Germinal center (tissue), 1 donor: ENCODE measurements around the gene TENT5A.

ENCODE experiments used
- DNase-seq: peaks from one replicate; pipeline ENCODE4 v3.0.0; 2012; ENCODE audit warnings: mixed read lengths, low spot score

TENT5A gene

DNA sequence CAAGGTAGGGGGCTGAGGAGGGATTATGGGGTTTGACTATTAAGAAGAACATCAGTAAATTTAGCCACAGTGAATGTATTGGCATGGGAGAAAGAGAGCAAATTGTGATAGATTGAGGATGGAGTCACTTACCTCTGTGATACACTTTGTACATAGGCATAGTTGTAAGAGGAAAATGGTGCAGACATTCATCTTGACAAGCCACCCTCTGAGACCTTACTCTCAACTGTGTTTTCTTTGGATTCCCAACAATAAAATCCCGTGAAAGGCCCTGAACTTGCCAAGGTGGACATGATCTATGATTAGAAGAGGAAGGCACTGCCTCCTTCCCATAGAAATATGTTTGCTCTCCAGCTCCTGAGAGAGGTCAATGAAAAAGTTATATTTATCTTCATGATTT, 18.6 kb upstream of the TENT5A start:
- DNase-seq = no peak

DNA sequence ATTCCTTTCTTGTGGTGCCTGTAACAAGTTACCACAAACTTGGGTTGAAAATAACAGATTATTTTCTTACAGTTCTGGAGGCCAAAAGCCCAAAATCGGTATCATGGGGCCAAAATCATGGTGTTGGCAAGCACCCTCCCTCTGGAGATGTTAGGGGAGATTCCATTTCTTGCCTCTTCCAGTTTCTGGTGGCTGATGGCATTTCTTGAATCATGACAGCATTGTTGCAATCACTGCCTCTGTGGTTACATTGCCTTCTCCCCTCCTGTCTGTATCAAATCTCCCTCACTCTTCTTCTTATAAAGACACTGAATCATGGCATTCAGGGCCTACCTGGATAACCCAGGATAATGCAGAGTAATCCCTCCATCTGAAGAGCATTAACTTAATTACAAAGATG, 17.9 kb upstream of the TENT5A start:
- DNase-seq = no peak

DNA sequence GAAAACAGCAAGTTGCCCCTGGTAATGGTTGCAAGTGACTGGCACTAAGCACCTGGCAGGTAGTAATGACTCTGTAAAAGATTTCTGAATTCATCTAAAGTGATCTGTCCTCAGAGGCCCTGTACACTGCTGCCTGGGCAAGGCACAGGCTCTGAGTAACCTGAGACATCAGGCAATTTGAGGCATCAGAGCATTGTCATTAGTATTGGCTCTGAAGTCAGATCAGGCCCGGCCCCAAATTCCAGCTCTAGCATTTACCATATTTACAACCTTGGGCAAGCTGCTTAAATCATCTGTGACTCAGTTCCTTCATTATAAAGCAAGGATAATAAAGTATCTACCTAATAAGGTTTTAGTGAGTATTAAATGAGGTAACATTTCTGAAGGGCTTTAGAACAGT, 17.3 kb upstream of the TENT5A start:
- no peak for DNase-seq

DNA sequence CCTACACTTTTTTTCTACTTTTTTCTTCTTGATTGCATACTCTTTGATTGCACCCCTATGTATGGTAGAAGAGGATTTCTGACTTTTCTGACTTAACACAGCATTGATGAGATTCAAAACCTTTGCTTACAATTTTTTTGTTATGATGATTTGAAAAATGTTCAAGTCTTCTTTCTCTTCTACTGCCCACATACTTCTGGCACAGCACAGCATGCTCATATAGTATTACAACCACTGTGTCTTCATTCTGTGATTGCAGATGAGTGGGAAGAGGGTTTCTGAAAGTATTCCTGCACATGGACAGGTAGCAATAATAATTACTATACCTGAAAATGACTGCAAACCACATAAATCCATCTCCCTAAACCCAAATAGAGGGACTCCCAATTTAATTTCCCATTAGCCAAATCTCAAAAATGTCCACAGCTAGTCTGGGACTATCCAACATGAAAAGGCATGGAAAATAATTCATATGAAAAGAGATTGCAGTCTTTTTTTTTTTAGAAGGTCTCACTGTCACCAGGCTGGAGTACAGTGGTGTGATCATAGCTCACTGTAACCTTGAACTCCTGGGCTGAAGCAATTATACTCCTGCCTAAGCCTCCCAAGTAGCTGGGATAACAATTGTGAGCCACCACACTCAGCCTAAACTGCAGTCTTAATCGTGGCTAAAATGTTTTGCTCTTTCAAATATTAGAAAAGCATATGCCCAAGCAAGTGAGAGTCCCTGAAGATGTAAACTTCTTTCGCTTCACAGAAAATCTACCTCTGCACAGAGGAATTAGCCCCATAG, 15.9 kb upstream of the TENT5A start:
- no peak for DNase-seq

DNA sequence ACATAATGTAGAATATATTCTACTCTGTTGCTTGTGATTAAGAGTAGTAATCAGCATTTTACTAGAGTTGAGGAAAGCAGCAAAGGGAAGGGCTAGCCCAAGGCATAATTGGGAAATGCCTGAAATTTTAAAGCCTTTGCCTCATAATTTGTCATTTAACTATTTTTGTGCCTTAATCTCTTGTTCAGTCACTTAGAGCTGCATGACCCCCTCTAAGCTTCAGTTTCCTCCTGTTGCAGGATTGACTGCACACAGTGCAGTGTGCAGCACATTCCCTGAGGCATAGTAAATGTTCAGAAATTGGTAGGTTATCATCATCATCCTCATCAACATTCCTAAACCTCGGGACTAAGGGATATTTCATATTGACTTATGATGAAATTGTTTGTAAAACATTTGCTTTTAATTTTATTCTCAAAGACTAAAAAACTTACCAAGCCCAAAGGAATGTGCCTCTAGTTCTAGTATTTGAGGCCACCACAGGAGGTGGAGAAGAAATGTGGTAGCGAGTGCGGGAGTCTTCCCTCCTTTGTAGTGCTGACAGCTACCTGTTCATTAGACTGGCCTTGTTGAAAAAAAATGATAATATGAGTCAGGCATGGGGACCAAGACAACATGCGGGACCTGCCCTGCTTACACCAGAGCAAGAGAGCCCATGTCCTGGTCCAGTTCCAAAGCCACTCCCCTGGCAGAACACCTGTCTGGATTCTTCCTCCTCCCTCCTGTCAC, 14.8 kb upstream of the TENT5A start:
- DNase-seq = no peak

DNA sequence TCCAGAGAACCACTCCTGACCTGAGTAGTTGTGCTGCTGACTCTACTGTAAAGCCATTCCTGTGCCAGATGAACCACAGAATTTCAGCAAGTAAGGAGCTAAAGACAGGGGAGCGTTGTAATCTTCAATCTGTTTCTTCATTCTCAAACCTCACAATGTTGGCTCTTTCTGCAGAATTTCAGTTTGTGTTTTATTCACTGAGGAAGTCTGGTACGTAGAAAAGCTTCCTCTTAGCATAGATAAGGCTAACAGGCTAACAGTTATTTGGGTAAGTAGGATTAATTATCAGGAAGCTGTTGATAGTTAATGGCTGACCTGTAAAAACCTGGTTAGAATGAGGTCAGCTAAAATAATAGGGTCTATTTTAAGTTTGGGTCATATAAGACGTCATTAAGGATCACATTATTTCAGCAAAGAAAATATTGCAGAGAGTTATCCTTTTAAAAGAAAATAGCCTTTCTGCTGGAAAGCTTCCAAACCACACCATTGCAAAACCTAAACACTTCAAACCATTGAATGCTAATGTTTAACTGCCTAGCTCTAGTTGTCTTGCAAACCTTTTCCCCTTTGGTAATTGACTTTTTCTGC, 14.1 kb upstream of the TENT5A start:
- DNase-seq = no peak

DNA sequence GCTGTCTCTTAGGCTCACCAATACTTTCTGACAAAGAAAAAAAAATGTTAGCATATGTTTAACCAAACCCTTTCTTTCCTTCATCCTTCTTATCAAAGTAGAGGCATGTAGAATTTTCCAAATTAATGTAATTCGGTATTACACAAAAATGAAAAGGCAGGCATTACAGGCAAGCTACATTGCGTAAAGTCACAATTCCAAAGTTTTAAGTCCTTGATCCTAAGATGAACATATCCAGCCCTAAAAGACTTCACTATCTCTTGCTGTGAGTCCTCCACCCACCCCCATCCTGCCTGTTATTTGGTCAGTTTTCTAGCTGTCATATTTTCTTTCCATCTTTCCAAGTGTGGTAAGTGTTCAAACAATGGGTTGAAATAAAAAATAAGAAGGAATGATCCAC, 12.1 kb upstream of the TENT5A start:
- no peak for DNase-seq

DNA sequence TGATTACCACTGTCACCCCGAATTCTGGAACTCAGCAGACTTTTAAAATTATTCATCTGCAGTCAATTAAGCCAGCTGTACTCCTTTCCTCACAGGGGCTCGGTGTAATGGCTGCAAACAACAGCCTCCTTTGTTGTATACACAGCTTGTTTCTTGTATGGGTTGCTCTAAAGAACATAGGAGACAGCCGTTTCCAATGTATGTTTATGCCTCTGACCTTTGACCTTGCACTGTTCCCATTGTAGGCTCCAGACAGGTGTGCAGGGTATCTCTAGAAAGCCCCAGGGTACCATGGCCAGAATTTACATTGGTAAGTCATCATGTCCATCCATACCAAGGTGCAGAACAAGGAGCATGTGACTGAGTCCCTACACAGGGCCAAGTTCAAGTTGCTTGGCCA, 11.5 kb upstream of the TENT5A start:
- no peak for DNase-seq

DNA sequence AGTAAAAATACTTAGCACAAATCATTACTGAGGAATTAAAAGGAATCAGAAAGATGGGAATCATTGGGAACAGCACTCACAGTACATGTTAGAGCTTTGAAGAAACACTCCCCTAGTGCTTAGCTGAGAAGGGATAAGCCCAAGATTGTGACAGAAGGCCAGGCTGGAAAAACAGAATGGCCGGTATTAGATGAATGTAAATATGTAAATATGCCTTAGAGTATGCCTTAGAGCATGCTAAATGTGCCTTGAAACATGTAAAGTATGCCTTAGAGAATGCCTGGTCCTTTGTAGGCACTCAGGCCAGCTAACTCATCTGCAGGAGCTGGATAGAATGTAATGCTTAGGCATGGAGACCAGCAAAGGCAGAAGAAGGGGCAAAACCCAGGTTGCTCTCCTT, 10.6 kb upstream of the TENT5A start:
- no peak for DNase-seq

DNA sequence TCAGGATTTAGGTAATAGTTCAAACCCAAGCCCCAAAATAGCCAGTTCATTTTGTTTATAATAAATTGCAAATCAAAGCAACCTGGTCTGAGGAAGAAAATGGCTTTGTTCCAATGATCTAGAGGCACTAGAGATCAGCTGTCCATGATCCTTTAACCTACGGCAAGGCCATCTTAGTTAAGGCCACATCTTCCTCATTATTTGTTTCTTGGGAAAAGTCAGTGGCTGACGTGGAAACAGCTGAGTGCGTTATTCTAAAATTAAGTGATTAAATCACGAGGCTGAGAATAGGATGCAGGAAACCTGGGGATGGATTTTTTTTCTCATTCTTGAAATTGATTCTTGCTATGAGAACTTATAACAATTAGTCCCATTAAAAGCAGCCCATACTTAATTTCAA, 10.1 kb upstream of the TENT5A start:
- no peak for DNase-seq

DNA sequence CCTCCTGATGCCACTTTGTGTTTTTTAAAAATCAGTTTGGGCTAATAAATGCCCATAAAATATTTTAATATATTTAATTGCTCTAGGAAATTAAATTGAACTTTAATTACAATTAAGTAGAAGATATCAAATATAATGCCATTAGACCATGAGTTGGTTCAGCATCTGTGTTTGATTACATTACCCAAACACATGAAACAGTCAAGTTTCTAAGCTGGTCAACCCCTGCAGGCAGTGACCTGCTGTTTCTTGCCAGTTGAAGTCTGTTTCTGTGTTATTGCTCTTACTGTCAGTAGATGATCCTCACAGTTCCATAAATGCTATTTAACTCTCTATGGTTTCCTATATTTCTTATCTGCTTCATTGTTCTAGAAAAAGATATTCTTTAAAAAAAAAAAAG, 9.7 kb upstream of the TENT5A start:
- DNase-seq = no peak

DNA sequence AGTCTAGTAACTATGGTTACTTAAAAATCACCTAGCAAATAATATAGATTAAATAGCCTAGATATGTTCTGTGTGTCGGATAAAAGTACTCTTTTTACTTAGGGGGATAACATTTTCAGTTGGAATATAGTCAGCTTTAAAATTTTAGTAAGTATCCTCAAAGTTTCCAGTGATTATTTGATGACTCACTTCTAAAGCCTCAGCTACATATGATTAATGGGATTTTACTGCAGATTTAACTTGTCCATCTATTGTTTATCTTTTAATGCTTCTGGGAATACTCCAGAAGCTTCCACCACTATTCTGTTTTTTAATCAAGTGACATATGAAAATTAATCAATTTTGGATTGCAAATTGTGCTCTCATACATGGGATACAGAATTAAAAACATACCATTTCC, 8.7 kb upstream of the TENT5A start:
- DNase-seq = no peak

DNA sequence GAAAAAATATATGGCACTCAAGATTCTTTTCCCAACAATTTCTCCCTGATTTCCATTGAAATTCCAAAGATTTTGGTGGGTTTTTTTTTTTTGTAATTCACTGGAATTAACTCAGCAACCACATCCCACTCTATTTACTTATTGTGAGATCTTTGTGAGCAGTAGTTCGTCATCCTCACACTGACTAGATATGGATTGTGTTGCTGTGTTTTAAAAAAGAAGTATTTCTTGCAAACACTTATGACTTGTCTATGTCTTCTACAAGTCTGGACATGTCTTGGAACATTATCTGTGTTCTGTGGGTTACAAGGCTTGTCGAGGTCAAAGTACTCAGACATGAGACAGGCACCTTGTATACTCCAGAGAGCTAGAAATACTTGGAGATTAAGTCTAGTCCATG, 7.3 kb upstream of the TENT5A start:
- DNase-seq = no peak

DNA sequence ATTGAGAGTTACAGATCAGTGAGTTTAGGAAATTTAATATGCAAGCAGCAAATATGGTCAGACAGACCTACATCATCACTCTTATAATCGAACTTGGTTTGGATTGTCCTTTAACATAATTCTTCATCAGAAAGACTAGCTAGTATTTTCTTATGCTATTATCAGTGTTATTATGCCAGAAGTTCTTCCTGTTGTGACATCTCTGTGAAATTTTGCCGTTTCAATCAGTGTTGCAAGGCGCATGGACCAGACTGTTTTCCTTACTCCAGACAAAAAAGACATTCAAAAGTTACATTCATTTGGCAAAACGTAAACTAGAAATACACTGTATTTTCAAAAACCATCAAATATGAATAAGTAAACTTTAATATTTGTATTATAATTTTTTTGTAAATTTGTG, 5.7 kb upstream of the TENT5A start:
- no peak for DNase-seq

DNA sequence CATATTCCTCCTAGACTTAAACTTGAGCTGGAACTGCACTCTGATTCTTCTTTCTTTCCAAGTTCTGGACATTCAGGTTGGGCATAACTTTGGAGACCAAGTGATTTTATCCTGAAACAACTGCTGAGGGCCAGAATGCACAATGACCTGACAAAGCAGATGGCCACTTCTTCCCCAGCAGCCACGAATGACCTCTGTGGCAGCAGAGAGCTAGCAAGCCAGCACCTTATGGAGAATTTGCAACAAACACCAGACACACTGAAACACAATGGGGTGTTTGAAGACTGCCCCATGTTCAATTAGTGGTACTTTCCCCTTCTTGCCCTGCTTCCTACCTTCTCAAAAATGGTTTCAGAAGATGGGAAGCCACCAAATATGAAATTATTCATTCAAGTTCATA, 4.2 kb upstream of the TENT5A start:
- DNase-seq = no peak

DNA sequence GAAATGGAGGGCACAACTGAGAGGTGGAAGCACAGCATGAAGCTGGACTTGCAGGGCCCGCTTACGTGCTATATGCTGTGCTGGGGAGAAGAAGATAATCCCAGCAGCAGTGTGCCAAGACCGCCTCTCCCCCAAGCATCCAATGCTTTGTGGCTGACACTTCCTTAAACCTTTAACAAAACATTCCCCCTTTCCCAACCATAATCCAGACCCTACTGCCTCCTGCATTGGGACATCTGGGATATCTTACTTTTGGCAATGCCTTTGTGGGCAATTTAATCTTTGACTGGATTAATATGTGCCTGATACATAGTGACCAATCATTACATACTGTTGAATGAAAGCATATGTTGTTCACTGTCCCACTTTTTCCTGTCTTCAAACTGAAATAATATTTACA, 3.1 kb upstream of the TENT5A start:
- DNase-seq = no peak

DNA sequence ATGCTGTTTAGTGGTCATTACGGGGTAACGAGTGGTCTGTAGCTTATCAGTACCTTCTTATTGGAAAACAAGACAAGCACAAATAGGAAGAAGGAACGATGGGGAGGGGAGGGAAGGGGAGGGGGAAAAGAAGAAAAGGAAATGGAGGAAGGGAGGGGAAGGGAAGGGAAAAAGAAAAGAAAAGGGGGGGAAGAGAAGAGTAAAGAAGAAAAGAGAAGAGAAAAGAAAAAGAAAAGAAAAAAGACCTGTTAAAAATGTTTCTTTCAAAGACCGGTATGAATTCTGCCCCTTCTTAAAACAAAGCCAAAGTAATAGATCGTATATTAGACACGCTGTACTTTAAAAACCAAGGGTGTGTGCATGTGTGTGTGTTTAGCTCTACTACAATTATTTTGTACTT, 2.4 kb upstream of the TENT5A start:
- DNase-seq = no peak

DNA sequence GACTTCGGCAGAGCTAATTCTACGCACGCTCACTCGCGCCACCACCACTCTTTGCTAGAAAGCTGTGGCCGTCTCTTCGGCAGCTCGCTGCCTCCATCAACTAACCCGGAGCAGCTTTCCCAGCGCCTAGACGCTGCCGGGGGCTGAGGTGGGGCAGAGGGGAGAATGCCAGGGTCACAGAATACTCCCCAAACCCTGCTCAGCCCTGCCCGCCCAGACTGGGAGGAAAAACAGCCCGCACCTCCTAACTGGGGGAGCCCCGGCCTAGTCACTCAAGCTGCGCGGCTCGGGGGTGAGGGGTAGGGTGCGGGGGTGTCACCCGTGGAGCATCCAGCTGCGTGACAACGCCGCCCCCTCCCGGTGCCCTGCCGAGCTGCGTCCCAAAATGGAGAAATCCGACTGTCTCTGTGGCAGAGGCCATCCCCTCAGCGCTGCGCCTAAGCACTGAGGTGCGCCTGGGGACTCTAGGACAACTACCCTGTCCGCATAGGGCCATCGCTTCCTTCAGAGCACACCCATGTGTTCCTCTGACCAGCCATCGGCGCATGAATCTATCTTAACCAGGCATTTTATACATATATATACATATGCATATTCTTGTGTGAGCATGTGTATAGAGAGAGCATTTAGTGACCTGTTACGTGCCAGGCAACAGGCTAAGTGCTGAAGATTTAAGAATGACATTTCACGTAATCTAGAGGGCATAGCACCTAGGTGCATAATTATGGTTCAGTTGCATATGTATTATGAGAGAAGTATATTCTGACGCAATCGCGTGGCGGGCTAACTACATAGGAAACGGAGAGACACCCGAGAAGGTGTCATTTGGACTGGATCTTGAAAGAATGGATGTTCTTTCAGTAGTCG, 1.5 kb upstream of the TENT5A start:
- peak; percentile 45 for DNase-seq

DNA sequence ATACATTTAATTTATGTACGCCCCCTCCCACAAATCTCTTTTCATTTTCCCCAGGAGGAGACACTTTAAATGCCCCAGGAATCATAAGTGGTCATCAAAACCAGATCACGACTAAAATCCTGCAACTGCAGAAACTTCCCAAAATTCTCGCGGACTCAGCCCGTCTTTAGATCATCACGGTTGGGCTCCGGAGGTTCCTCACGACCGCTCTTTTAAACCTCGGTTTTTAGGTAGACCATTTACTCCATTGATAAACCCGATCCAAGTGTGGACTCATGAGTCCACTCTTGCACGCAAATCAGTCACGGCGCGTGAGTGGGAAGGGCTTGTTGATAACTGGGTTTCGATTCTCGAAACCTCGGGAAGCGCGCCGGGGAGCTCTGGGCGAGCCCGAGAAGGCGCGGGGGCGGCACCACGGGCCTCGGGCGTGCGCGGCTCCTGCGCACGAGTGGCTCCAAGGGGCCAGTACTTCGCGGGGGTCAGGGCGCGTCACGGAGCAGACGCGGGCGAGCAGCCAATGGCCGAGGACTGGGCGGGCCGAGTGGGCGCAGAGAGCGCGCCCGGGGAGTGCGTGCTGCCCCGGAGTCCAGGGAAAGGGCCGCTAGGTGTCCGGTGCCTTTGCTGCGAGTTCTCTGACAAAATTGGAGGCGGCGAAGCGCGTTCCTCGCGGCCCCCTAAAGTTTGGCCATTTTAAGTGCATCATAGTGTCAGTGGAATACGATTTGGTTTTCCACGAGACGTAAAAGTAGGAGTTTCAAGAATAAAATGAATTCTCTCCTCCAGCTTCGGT, 635 bp upstream of the TENT5A start:
- DNase-seq = peak; percentile 24

DNA sequence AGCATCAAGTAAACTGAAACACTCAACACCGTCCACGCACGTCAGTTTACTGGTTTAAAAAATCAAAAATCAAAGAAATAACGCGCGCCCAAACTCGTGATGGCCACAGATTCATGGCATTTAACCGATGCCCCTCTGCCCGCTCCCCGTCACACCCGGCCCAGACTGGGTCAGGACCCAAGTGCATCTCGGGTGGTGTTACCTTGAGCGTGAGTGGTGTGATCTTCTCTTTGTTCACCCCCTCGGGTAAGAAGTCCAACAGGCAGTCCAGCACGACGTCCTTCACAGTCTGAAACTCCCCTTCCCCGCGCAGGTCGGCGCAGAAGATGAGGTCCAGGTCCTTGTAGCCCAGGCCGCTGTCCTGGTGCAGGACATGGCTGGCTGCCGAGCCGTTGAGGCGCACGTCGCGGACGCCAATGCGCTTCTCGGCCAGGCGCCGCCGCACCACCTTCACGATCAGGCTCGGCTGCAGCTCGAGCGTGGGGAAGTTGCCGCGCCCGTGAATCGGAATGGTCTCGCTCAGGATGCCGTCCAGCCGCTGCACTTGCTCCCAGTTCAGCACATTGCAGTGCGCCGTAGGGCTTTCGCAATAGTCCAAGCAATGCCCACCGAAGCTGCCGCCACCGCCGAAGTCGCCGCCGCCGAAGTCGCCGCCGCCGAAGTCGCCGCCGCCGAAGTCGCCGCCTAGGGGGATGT, 945 bp downstream of the TENT5A start:
- DNase-seq = peak; percentile 3
